MM.1S (cell line): ENCODE measurements around the gene RAB1B.

ENCODE experiments used
- DNase-seq: peaks from one replicate; pipeline ENCODE4 v3.0.0-alpha.2; 2015
- H2AFZ ChIP-seq: fragments of 300-600 bp; sonication (generic); 2 replicates; pipeline ENCODE4 v1.6.0; 2016; ENCODE audit warnings: antibody characterized with exemption, low read length
- H3F3A ChIP-seq: fragments of 300-600 bp; sonication (generic); 2 replicates; pipeline ENCODE4 v1.6.1; 2016; ENCODE audit warnings: mild to moderate bottlenecking, antibody characterized with exemption, low read length, moderate library complexity, mixed read lengths; ENCODE audit not compliant: insufficient read depth
- H3K27ac ChIP-seq: fragments of 300-600 bp; sonication (generic); 2 replicates; pipeline ENCODE4 v1.5.1; 2016; ENCODE audit warnings: mild to moderate bottlenecking, low read length
- H3K27me3 ChIP-seq: fragments of 300-600 bp; sonication (generic); replicated peaks from 2 replicates; pipeline ENCODE4 v1.6.0; 2016; ENCODE audit warnings: low read length; ENCODE audit not compliant: insufficient read depth
- H3K36me3 ChIP-seq: fragments of 300-600 bp; sonication (generic); replicated peaks from 2 replicates; pipeline ENCODE4 v1.6.1; 2016; ENCODE audit warnings: mild to moderate bottlenecking, low read length, mixed read lengths; ENCODE audit not compliant: insufficient read depth
- H3K4me1 ChIP-seq: fragments of 300-600 bp; sonication (generic); 2 replicates; pipeline ENCODE4 v1.6.1; 2016; ENCODE audit warnings: low read length, mixed read lengths
- H3K4me2 ChIP-seq: fragments of 300-600 bp; sonication (generic); 2 replicates; pipeline ENCODE4 v1.6.0; 2016; ENCODE audit warnings: low read depth, low read length
- H3K4me3 ChIP-seq: fragments of 300-600 bp; sonication (generic); 2 replicates; pipeline ENCODE4 v1.5.1; 2016; ENCODE audit warnings: low read length, mixed read lengths
- H3K79me2 ChIP-seq: fragments of 300-600 bp; sonication (generic); 2 replicates; pipeline ENCODE4 v1.6.1; 2016; ENCODE audit warnings: mixed run types, low read length, mixed read lengths
- H3K9ac ChIP-seq: fragments of 300-600 bp; sonication (generic); 2 replicates; pipeline ENCODE4 v1.6.1; 2016; ENCODE audit warnings: low read length, mixed read lengths
- H3K9me2 ChIP-seq: fragments of 300-600 bp; sonication (generic); replicated peaks from 2 replicates; pipeline ENCODE4 v1.6.1; 2016; ENCODE audit warnings: mild to moderate bottlenecking, low read length, mixed read lengths; ENCODE audit not compliant: insufficient read depth
- H3K9me3 ChIP-seq: fragments of 300-600 bp; sonication (generic); replicated peaks from 2 replicates; pipeline ENCODE4 v1.6.1; 2016; ENCODE audit warnings: mild to moderate bottlenecking, low read length, mixed read lengths; ENCODE audit not compliant: insufficient read depth
- H4K20me1 ChIP-seq: fragments of 300-600 bp; sonication (generic); 2 replicates; pipeline ENCODE4 v1.6.1; 2016; ENCODE audit warnings: mild to moderate bottlenecking, low read length, moderate library complexity, mixed read lengths; ENCODE audit not compliant: insufficient read depth
- EZH2 ChIP-seq: fragments of 300-600 bp; sonication (generic); optimal IDR thresholded peaks from 2 replicates; pipeline ENCODE3; 2017; ENCODE audit warnings: low read depth, mild to moderate bottlenecking, antibody characterized with exemption, low read length, mixed read lengths
- EZH2phosphoT487 ChIP-seq: fragments of 300-600 bp; sonication (generic); IDR thresholded peaks from 2 replicates; pipeline ENCODE4 v1.6.1; 2018; ENCODE audit warnings: antibody characterized with exemption, low read length
- TF ChIP-seq, protein P1 (sequence below): fragments of 300-600 bp; sonication (generic); IDR thresholded peaks from 2 replicates; pipeline ENCODE4 v1.5.1; 2016; ENCODE audit warnings: antibody characterized with exemption, low read length, mixed read lengths

Gene RAB1B

DNA sequence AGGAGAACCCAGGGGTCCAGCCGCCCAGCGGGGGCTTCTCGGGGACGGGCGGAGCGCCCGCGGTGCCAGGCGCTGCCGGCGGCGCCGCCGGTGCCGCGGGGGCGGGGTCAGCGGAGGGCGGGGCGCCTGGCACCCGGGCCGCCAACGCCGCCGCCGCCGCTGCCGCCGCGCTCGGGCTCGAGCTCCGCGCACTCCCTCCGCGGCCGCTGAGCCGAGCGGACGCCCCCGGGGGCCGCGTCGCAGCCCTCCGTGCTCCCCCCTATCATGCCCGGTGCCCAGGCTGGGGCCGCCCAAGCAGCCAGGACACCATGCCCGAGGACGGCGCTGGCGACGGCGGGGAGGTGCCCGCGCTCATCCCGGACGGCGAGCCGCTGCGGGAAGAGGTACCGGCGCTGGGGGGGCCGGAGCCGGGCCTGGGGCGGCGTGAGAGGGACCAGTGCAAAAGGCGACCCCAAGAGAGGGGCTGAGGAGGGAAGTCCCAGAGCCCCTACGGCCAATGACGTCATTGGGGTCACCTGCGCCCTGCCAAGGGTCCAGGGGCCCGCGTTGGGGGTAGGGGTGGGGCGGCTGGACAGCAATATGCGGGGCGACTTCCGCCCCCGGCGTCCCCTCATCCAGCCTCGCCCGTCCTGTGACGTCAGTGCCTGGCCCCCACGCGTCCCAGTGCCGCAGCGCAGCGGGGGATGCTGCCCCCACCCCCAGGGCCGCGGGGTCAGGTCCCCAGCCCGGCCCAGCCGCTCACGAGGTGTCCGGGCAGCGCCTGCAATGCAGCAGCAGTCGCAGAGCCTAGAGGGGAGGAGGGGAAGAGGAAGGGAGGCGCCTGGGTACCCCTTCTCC is 23.5 kb downstream of the RAB1B start, which contains the start of gene TMEM151A:
TSS of gene TMEM151A (plus strand) at position 189 of the 837 bp plus-strand sequence. CDS start at position 309, 120 bp downstream.
- Histone ChIP-seq H3F3A (peaks cover 7% of the 10 kb centered on the region), H3K27me3 (peaks cover 51% of the 10 kb centered on the region), H3K4me3 (no peak within 1 kb of the TSS), H3K9me3 (no peaks in the 10 kb centered on the region), H3K9ac (no peak within 1 kb of the TSS), H4K20me1 (no peaks in the 10 kb centered on the region), H3K27ac (no peak within 1 kb of the TSS), H3K4me2 (peak within 1 kb of the TSS; percentile 12; the same call in 1 of the 2 replicates), H3K79me2 (peaks cover 13% of the 10 kb centered on the region), H3K36me3 (no peaks in the 10 kb centered on the region), H3K4me1 (peaks cover 15% of the 10 kb centered on the region), H2AFZ (no peak within 1 kb of the TSS), H3K9me2 (no peaks in the 10 kb centered on the region)
- no peak for TF ChIP-seq EZH2phosphoT487
- no peak for TF ChIP-seq EZH2
- TF ChIP-seq, protein P1, sequence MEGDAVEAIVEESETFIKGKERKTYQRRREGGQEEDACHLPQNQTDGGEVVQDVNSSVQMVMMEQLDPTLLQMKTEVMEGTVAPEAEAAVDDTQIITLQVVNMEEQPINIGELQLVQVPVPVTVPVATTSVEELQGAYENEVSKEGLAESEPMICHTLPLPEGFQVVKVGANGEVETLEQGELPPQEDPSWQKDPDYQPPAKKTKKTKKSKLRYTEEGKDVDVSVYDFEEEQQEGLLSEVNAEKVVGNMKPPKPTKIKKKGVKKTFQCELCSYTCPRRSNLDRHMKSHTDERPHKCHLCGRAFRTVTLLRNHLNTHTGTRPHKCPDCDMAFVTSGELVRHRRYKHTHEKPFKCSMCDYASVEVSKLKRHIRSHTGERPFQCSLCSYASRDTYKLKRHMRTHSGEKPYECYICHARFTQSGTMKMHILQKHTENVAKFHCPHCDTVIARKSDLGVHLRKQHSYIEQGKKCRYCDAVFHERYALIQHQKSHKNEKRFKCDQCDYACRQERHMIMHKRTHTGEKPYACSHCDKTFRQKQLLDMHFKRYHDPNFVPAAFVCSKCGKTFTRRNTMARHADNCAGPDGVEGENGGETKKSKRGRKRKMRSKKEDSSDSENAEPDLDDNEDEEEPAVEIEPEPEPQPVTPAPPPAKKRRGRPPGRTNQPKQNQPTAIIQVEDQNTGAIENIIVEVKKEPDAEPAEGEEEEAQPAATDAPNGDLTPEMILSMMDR, result no peak
- no peak for DNase-seq

DNA sequence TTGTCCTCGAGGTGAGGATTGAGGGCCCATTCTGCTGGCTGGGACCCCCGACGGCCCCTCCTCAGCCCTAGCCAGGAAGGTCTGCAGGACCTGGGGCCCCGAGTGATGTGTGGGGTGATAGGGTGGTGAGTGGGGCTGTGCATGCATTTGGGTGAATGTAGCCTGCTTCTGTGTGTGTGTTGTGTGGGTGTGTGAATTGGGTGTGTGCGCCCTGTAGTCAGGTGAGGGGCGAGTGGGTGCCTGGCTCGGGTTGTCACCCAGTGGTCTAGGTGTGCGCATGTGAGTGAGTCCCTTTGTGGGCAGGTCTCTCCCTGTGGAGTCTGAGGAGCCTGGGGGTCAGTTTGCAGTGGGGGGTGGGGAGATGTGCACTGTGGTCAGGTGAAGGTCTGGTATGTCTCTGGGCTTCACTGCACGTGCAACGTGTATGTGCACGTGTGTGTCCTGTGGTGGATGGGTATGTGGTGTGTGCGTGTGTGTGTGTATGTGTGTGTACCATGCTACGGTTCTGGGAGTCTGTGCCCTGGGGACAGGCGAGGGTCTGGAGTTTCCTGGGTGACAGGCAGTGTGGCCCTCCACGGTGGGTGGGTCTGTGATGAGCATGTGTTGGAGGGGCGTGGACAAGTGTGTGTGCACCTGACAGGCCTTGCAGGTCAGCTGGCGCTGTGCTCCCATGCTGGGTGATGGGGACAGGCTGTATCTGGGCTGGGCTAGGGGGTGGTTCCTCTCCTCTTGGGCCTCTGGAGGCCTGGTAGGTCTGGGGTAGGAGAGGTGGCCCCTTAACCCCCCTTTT is 24.3 kb downstream of the RAB1B start:
- Histone ChIP-seq H2AFZ (no peak overlapping the region), H3K9ac (no peak overlapping the region), H3K4me3 (no peak overlapping the region), H3K9me3 (no peaks in the 10 kb centered on the region), H3K4me2 (no peak overlapping the region), H3K4me1 (peaks cover 12% of the 10 kb centered on the region), H3K36me3 (no peaks in the 10 kb centered on the region), H3K9me2 (no peaks in the 10 kb centered on the region), H3K79me2 (peaks cover 10% of the 10 kb centered on the region), H4K20me1 (no peaks in the 10 kb centered on the region), H3K27me3 (peaks cover 59% of the 10 kb centered on the region), H3K27ac (no peak overlapping the region), H3F3A (peaks cover 7% of the 10 kb centered on the region)
- DNase-seq, result no peak
- TF ChIP-seq EZH2, result no peak
- no peak for TF ChIP-seq EZH2phosphoT487
- TF ChIP-seq, protein P1, result no peak

DNA sequence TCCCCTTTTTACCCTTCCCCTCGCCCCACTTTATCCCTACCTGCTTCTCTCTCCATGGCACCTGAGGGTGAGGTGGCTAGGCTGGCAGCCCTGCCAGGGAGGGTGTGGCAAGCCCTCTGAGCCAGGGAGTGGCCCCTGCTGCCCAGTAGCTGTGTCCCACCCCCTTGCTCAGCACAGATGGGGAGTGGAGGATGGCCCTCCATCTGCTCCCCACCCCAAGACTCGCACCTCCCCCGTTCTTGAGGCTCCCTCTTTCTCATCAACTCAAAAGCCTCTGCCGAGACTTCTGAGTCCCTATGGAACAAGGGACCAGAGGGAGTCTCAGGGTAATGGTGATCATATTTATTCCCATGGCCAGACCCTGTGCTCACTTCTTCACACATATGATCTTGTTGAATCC is 24.9 kb downstream of the RAB1B start:
- H3K4me3 ChIP-seq, result no peak overlapping the region
- H3K9me2 ChIP-seq, result no peaks in the 10 kb centered on the region
- H3K9me3 ChIP-seq, result no peaks in the 10 kb centered on the region
- no peak overlapping the region for H3K27ac ChIP-seq
- H4K20me1 ChIP-seq, result no peaks in the 10 kb centered on the region
- DNase-seq, result no peak
- H3K4me1 ChIP-seq, result peaks cover 7% of the 10 kb centered on the region
- H3K4me2 ChIP-seq, result no peak overlapping the region
- peaks cover 64% of the 10 kb centered on the region for H3K27me3 ChIP-seq
- no peak overlapping the region for H2AFZ ChIP-seq
- peaks cover 7% of the 10 kb centered on the region for H3F3A ChIP-seq
- H3K79me2 ChIP-seq, result peaks cover 4% of the 10 kb centered on the region
- no peak for TF ChIP-seq EZH2phosphoT487
- no peak for TF ChIP-seq EZH2
- TF ChIP-seq, protein P1, result no peak
- H3K9ac ChIP-seq, result no peak overlapping the region
- H3K36me3 ChIP-seq, result no peaks in the 10 kb centered on the region
